Activated T-helper 1 cell treated with Interleukin-2 at 50 U/mL for 16 hours (primary cell): ENCODE data around the gene TMEM239.
"Not testable (repeated sequence)": the region's sequence is repeated elsewhere in the genome, so short reads cannot be mapped to it uniquely, and the experiment has no call there.

Source experiments
- DNase-seq: peaks from one replicate; pipeline ENCODE4 v3.0.0-alpha.2; 2020; ENCODE audit warnings: low read depth

Gene TMEM239

GRCh38 chr20:2799688-2800520 lies 16.3 kb upstream of the TMEM239 start:
- no peak for DNase-seq

GRCh38 chr20:2800521-2801285 lies 15.5 kb upstream of the TMEM239 start, which contains the start of gene CPXM1:
Gene CPXM1 (minus strand): TSS chr20:2800627. CDS start chr20:2800572, 55 bp downstream.
- no peak for DNase-seq

- DNase-seq: no peak
Observed at GRCh38 chr20:2801286-2801728, 14.9 kb upstream of the TMEM239 start.

DNA sequence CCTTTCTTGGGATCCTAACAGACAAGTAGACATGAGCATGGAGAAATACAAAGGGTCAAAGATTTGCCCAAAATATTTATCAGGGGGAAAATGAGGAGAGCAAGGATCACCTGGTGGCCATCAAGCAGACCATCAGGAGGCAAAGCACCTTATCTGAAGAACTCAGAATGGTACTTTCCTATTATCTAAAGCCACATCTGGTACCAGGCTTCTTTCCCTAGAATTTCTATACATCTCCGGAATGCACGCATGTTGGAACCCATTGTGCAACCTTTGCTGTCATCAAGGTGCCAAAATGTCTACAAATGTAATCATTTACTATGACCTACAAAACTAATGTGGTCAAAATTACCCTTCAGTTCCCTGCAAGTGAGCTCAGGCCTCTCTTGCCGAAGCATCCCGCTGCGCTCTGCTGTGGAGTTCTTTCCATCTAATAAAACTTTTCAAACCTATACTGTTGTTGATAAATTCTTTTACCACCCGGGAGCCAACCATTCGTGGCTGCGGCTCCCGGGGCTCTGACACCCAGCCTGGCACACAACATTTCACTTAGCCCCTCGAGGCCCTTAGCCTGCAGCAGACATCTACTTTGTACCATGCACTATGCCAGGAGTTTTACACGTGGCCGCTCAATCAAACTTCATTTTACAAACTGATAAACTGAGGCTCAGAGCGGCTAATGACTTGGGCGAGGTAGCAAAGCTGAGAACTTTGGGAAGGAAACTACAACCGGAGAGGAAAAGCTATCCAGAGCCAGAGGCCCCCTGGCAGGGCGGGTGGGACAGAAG lies 11.9 kb upstream of the TMEM239 start:
- no peak for DNase-seq

- no peak for DNase-seq
Observed at GRCh38 chr20:2804852-2805688, 11.1 kb upstream of the TMEM239 start.

DNA sequence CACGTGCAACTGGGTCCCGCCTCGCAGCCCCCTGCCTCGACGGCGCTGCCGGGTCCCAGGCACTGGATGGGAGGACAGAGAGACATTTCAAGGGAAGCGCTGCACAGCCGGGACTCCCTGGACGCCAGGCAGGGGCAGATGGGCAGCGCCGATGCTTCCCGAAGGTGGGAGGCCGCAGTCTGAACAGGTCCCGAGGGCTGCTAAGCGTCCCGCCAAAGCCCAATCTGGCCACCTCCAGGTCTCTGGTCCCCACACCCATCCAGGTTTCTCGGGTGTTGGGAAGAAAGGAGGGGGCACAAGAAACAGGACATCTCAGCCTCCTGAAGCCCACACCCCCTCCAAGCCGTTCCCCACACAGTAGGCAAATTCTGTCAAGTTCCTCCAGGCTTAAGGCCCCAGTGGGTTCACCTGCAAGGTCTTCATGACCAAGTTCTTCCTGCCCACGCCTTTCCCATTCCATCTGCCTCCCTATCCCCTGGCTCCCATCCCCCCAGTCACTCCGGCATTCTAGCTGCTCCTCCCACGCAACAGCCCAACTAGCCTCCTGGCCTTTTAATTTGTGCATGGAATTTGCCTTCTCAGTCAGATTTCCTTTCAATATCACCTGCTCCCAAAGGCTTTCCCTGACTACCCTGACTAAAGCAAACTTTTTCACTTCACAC lies 10.3 kb upstream of the TMEM239 start:
- no peak for DNase-seq

DNA sequence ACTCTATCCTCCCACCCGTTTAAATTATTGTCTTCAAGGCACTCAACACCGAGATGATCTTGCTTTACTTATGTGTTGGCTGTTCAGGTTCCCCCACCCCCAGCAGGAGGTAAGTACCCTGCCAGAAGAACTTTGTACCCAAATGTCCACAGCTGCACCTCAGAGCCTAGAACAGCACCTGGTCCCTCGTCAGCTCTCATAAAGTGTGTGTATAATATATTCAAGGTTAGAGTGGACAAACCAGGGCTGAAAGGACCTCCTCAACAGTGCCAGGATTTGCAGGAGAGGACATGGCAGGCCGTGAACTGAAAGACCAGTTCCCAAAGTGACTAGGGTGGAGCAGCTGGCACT lies 9.8 kb upstream of the TMEM239 start:
- DNase-seq: no peak

GRCh38 chr20:2807019-2807418 lies 9.1 kb upstream of the TMEM239 start:
- DNase-seq: no peak

DNA sequence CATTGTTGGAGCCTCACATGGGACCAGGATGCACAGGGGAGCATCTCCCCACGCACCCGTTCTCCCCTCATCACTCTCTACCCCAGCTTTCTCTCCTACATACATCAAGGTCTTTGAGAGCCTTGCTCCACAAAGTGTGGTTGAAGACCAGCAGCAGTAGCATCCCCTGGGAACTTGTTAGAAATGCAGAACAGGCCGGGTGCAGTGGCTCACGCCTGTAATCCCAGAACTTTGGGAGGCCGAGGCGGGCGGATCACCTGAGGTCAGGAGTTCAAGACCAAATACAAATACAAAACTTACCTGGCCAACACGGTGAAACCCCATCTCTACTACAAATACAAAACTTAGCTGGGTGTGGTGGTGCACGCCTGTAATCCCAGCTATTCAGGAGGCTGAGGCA lies 8.2 kb upstream of the TMEM239 start:
- DNase-seq: not testable (repeated sequence)

- no peak for DNase-seq
Observed at GRCh38 chr20:2809690-2810089, 6.5 kb upstream of the TMEM239 start.

GRCh38 chr20:2812189-2812588 lies 4.0 kb upstream of the TMEM239 start:
- DNase-seq: no peak

DNA sequence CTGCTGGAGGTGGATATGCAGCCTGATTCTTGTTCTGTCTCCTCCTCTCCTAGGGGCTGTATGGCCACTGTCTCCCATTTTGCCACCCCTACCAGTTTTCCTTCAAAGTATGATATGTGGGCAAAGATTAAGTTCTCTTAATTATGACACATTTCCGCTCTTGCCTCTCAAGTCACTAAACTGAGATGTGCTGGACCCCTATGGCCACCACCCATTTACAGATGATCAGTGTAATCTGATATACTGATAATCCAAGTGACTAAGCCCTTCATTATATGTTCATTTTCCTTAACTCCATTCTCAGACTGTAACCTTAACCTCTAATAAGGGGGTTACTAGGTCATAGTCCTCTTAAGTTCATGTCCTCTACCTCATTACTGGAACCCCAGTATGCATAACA lies 2.1 kb upstream of the TMEM239 start:
- no peak for DNase-seq

DNA sequence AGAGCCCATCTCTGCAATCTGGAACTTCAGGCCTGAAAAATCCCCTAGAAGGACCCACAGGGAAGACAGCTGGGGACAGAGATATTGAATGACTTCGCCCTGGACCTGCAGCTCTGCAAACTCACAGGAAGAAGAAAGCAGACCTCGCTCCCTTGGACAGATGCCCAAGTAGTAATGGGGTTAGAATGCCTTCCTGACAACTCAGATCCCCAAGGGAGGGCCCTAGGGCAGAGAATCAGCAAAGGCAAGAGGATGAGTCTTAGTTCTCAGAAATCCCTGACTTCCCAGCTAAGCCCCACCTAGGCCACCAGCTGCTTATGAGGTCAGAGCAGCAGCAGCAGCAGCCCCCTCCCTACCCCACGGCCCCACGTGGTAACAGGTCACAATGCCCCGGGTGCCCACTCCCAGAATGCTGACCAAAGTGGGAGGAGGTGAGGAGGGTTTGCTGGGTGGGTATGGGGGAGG lies 1.5 kb upstream of the TMEM239 start, which contains the start of gene C20orf141:
C20orf141 (plus strand) TSS at position 401 of the 465 bp plus-strand sequence. CDS start 198 bp downstream, outside the sequence.
- no peak for DNase-seq

DNA sequence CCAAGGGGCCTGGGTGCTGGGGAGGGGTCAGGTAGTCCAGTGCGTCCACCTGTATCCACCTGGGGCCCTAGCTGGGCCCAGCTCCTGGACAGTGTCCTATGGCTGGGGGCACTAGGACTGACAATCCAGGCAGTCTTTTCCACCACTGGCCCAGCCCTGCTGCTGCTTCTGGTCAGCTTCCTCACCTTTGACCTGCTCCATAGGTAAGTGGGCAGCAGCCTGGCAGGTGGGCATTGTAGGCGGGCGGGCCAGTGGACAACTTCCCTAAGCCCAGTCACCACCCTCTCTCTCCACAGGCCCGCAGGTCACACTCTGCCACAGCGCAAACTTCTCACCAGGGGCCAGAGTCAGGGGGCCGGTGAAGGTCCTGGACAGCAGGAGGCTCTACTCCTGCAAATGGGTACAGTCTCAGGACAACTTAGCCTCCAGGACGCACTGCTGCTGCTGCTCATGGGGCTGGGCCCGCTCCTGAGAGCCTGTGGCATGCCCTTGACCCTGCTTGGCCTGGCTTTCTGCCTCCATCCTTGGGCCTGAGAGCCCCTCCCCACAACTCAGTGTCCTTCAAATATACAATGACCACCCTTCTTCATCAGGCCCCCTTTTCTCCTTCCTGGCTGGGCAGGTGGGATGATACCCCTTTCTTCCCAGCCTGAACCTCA lies 793 bp upstream of the TMEM239 start:
- DNase-seq: no peak

- DNase-seq: no peak
Observed at GRCh38 chr20:2816583-2817340, 598 bp downstream of the TMEM239 start.

DNA sequence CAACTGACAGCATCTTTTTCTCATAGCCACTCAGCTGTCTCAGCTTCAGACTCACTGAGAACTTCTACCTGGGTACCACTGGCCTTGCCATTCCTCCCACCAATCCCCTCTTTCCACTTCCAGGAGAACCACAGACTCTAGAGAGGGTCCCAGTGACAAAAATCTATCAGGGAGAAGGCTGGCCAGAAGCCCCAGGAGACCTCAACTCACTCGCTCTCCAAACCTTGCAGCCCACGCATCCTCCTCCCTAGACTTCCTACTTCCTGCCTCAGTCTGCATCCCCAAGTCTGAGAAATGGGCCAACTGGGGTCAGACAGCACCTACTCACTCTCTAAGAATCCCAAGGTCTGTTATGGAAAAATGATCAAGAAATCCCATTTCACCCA lies 1.2 kb downstream of the TMEM239 start:
- DNase-seq: no peak

GRCh38 chr20:2817891-2818595 lies 1.9 kb downstream of the TMEM239 start:
- no peak for DNase-seq

GRCh38 chr20:2820084-2820895 lies 4.1 kb downstream of the TMEM239 start:
- no peak for DNase-seq
